ENCODE measurements around the gene POM121. TPM values are rescaled to one million over a fixed set of nuclear protein-coding genes. Genes with fewer than 3 reads are reported as not detected.
"Not testable (repeated sequence)": the region's sequence is repeated elsewhere in the genome, so short reads cannot be mapped to it uniquely, and the experiment has no call there.

Gene POM121
- total RNA-seq, 1 donor from 2014 or later: 68.8 TPM

- H3K27ac Mint-ChIP-seq (ENCODE audit: unreplicated experiment); H3K9me3 Mint-ChIP-seq; DNase-seq (ENCODE audit: low read depth, low spot score); H3K4me3 Mint-ChIP-seq; H3K27me3 Mint-ChIP-seq (ENCODE audit: low read depth); H3K4me1 Mint-ChIP-seq; H3K36me3 Mint-ChIP-seq (ENCODE audit: low read depth): not testable (repeated sequence)
Measured at GRCh38 chr7:72965186-72965975, 40.5 kb downstream of the POM121 start.

- not testable (repeated sequence) for H3K4me3 Mint-ChIP-seq; H3K36me3 Mint-ChIP-seq (ENCODE audit: low read depth); H3K9me3 Mint-ChIP-seq; H3K27ac Mint-ChIP-seq (ENCODE audit: unreplicated experiment); H3K27me3 Mint-ChIP-seq (ENCODE audit: low read depth); H3K4me1 Mint-ChIP-seq; DNase-seq (ENCODE audit: low read depth, low spot score)
Measured at GRCh38 chr7:72966892-72967291, 42.0 kb downstream of the POM121 start.

- H3K36me3 Mint-ChIP-seq (ENCODE audit: low read depth); H3K4me3 Mint-ChIP-seq; H3K27me3 Mint-ChIP-seq (ENCODE audit: low read depth); DNase-seq (ENCODE audit: low read depth, low spot score); H3K27ac Mint-ChIP-seq (ENCODE audit: unreplicated experiment); H3K4me1 Mint-ChIP-seq; H3K9me3 Mint-ChIP-seq: not testable (repeated sequence)
Measured at GRCh38 chr7:72968980-72969516, 44.2 kb downstream of the POM121 start, which contains the start of gene TRIM74. Gene TRIM74 (minus strand): TSS chr7:72969466. CDS start chr7:72966157, 3,309 bp downstream.

DNA sequence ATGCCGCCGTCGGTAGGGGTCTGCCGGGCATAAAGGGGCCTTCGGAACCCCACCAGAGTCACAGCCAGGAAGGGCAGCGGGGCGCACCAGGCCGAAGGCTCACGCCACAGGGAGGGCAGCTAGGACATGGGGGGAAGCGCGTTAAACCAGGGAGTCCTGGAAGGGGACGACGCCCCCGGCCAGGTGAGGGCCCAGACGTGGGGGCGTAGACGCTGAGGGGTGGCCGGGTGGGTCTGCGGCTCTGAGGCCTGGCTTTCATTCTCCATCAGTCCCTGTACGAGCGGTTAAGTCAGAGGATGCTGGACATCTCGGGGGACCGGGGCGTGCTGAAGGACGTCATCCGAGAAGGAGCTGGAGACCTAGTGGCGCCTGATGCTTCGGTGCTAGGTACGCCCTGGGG, 44.8 kb downstream of the POM121 start:
- not testable (repeated sequence) for DNase-seq (ENCODE audit: low read depth, low spot score); H3K36me3 Mint-ChIP-seq (ENCODE audit: low read depth); H3K4me3 Mint-ChIP-seq; H3K9me3 Mint-ChIP-seq; H3K27me3 Mint-ChIP-seq (ENCODE audit: low read depth); H3K4me1 Mint-ChIP-seq; H3K27ac Mint-ChIP-seq (ENCODE audit: unreplicated experiment)

GRCh38 chr7:72971505-72971904, 46.6 kb downstream of the POM121 start:
- not testable (repeated sequence) for H3K9me3 Mint-ChIP-seq; H3K27me3 Mint-ChIP-seq (ENCODE audit: low read depth); DNase-seq (ENCODE audit: low read depth, low spot score); H3K36me3 Mint-ChIP-seq (ENCODE audit: low read depth); H3K4me1 Mint-ChIP-seq; H3K27ac Mint-ChIP-seq (ENCODE audit: unreplicated experiment); H3K4me3 Mint-ChIP-seq

DNA sequence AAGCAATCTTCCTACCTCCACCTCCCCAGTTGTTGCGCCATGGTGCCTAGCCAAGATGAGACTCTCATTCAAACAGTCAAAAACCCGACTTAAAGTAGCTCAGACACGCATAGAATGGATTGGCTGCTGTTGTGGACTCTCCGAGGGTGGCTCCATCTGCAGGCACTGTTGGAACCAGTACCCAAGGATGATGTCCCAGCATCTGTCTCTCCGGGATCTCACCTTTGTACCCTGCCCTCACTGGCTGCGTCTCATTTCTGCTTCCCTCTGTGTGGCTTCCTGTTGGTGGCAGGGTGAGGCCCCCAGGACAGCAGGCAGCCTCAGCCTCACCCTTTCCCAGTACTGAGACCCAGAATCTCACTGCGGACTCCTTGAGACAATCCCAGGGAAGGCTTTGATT, 49.9 kb downstream of the POM121 start:
- not testable (repeated sequence) for H3K4me1 Mint-ChIP-seq; H3K4me3 Mint-ChIP-seq; DNase-seq (ENCODE audit: low read depth, low spot score); H3K36me3 Mint-ChIP-seq (ENCODE audit: low read depth); H3K9me3 Mint-ChIP-seq; H3K27me3 Mint-ChIP-seq (ENCODE audit: low read depth); H3K27ac Mint-ChIP-seq (ENCODE audit: unreplicated experiment)

GRCh38 chr7:72975656-72976286, 50.9 kb downstream of the POM121 start:
- H3K4me3 Mint-ChIP-seq; H3K27ac Mint-ChIP-seq (ENCODE audit: unreplicated experiment); H3K4me1 Mint-ChIP-seq; H3K36me3 Mint-ChIP-seq (ENCODE audit: low read depth); DNase-seq (ENCODE audit: low read depth, low spot score); H3K27me3 Mint-ChIP-seq (ENCODE audit: low read depth); H3K9me3 Mint-ChIP-seq: not testable (repeated sequence)

- not testable (repeated sequence) for H3K4me1 Mint-ChIP-seq; H3K4me3 Mint-ChIP-seq; H3K36me3 Mint-ChIP-seq (ENCODE audit: low read depth)
Measured at GRCh38 chr7:72976434-72976833, 51.5 kb downstream of the POM121 start.

DNA sequence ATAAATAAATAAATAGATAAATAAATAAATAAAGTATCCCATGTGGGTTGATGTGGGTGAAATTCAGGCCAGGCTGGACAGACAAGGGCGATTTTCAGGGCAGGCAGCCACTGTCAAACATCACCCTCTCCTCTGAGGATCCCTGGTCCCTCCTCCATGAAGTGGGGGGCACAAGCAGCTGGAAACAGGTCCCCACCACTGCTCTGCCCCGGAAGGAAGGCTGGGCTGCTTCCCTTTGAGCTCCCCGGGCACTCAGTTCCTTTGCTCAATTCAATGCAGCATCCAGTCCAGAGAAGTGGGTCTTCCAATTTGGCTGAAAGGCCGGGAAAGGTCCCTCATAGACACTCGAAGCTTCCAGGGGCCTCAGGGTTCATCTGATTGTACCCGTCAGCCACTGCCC, 55.5 kb downstream of the POM121 start:
- not testable (repeated sequence) for H3K27me3 Mint-ChIP-seq (ENCODE audit: low read depth); H3K27ac Mint-ChIP-seq (ENCODE audit: unreplicated experiment); H3K9me3 Mint-ChIP-seq; DNase-seq (ENCODE audit: low read depth, low spot score); H3K36me3 Mint-ChIP-seq (ENCODE audit: low read depth); H3K4me3 Mint-ChIP-seq; H3K4me1 Mint-ChIP-seq

More at GRCh38 chr7:72976434-72976833, 51.5 kb downstream of the POM121 start:
- H3K27me3 Mint-ChIP-seq (ENCODE audit: low read depth); H3K9me3 Mint-ChIP-seq; DNase-seq (ENCODE audit: low read depth, low spot score); H3K27ac Mint-ChIP-seq (ENCODE audit: unreplicated experiment): not testable (repeated sequence)

- not testable (repeated sequence) for H3K9me3 Mint-ChIP-seq
Measured at GRCh38 chr7:72982084-72982483, 57.2 kb downstream of the POM121 start.

DNA sequence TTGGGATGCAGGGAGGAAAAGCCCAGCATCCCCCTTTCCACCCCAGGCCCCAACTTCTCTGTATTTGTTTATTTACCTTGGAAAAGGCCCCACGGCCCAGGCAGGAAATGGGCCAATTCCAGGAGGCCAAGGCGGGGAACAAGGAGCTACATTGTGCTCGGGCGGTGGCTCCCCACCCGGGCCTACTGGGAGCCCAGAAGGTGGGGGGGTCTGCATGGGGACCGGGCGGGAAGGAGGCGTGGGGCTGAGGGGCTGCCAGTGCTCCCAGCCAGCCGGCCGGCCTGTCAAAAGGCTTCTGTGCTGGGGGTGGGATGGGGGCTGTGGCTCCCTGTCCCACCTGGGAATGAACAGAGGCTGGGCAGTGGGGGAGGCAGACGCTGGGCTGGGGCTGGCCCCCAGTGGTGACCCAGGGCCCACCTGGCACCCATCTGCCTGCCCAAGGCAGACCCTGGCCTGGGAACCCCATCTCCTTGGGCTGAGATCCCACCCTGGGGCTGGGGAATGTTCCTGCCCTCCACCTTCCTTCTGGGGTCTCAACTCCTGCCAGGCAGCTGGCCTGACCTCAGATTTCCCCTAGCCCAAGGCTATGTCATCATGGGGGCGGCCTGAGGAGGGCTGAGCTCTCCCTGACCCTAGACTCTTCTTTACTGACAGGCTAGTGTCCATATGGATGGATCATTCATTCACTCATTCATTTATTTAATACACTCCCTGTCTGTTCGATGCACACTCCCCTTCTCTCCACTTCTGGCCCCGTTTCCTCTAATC, 65.4 kb downstream of the POM121 start:
- not testable (repeated sequence) for H3K4me1 Mint-ChIP-seq; DNase-seq (ENCODE audit: low read depth, low spot score); H3K27ac Mint-ChIP-seq (ENCODE audit: unreplicated experiment); H3K27me3 Mint-ChIP-seq (ENCODE audit: low read depth); H3K9me3 Mint-ChIP-seq; H3K4me3 Mint-ChIP-seq; H3K36me3 Mint-ChIP-seq (ENCODE audit: low read depth)

More at GRCh38 chr7:72982084-72982483, 57.2 kb downstream of the POM121 start:
- not testable (repeated sequence) for DNase-seq (ENCODE audit: low read depth, low spot score); H3K27me3 Mint-ChIP-seq (ENCODE audit: low read depth); H3K4me3 Mint-ChIP-seq; H3K36me3 Mint-ChIP-seq (ENCODE audit: low read depth); H3K4me1 Mint-ChIP-seq; H3K27ac Mint-ChIP-seq (ENCODE audit: unreplicated experiment)

DNA sequence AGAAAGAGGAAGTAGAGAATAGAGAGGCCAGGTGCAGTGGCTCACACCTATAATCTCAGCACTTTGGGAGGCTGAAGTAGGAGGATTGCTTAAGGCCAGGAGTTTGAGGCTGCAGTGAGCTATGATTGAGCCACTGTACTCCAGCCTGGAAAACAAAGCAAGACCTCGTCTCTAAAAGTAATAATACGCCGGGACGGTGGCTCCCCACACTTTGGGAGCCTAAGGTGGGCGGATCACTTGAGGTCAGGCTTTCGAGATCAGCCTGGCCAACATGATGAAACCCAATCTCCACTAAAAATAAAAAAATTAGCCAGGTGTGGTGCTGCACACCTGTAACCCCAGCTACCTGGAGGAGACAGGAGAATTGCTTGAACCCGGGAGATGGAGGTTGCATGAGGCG, 70.6 kb downstream of the POM121 start:
- H3K27ac Mint-ChIP-seq (ENCODE audit: unreplicated experiment); H3K4me1 Mint-ChIP-seq; DNase-seq (ENCODE audit: low read depth, low spot score); H3K4me3 Mint-ChIP-seq; H3K9me3 Mint-ChIP-seq; H3K36me3 Mint-ChIP-seq (ENCODE audit: low read depth); H3K27me3 Mint-ChIP-seq (ENCODE audit: low read depth): not testable (repeated sequence)

DNA sequence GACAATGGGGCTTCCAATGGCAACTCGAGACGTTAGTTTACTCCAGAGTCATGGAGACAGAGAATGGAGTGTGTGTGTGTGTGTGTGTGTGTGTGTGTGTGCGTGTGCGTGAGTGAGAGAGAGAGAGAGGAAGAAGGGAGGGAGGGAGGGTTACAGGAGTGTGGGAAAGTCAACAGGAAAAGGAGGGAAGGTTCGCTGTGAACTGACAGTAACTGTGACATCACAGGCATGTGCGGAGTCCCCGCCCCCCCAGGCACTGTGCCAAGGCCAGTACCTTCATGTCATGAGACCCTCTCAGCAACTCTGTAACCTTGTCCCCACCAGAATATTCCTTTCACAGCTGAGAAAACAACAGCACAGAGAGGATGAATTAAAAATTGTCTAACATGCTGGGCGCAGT, 72.6 kb downstream of the POM121 start:
- not testable (repeated sequence) for H3K36me3 Mint-ChIP-seq (ENCODE audit: low read depth); H3K27me3 Mint-ChIP-seq (ENCODE audit: low read depth); H3K27ac Mint-ChIP-seq (ENCODE audit: unreplicated experiment); H3K4me3 Mint-ChIP-seq; H3K4me1 Mint-ChIP-seq; DNase-seq (ENCODE audit: low read depth, low spot score); H3K9me3 Mint-ChIP-seq
